Mesendoderm (in vitro differentiated cells): Measurements from ENCODE around the gene SORCS2.

Experiments
- DNase-seq: peaks from one replicate; pipeline ENCODE4 v3.0.0; 2013
- H2AK5ac ChIP-seq: 2 replicates; pipeline ENCODE4 v1.6.1; 2013; ENCODE audit warnings: low read length, inconsistent platforms
- H2BK120ac ChIP-seq: 2 replicates; pipeline ENCODE4 v1.6.1; 2013; ENCODE audit warnings: low read depth, mild to moderate bottlenecking, low read length, moderate library complexity, mixed read lengths
- H2BK15ac ChIP-seq: replicated peaks from 2 replicates; pipeline ENCODE4 v1.6.1; 2013; ENCODE audit warnings: low read depth, mild to moderate bottlenecking, moderate library complexity
- H2BK5ac ChIP-seq: 2 replicates; pipeline ENCODE4 v1.6.1; 2013; ENCODE audit warnings: low read length, inconsistent platforms
- H3K18ac ChIP-seq: 2 replicates; pipeline ENCODE4 v1.6.1; 2013; ENCODE audit warnings: mild to moderate bottlenecking, low read length, mixed read lengths
- H3K23ac ChIP-seq: one replicate; pipeline ENCODE4 v1.6.1; 2013; ENCODE audit warnings: low read length
- H3K27ac ChIP-seq: 2 replicates; pipeline ENCODE4 v1.5.1; 2013; ENCODE audit warnings: low read depth, mild to moderate bottlenecking, inconsistent platforms, low read length, moderate library complexity
- H3K27me3 ChIP-seq: 2 replicates; pipeline ENCODE4 v1.6.1; 2013; ENCODE audit warnings: low read length, control low read depth, mild to moderate bottlenecking, inconsistent platforms; ENCODE audit not compliant: insufficient read depth, poor library complexity
- H3K36me3 ChIP-seq: 2 replicates; pipeline ENCODE4 v1.6.1; 2013; ENCODE audit warnings: low read length, inconsistent platforms; ENCODE audit not compliant: control insufficient read depth, insufficient read depth
- H3K4ac ChIP-seq: one replicate; pipeline ENCODE4 v1.6.1; 2013; ENCODE audit warnings: low read depth, mild to moderate bottlenecking, low read length, moderate library complexity
- H3K4me1 ChIP-seq: 2 replicates; pipeline ENCODE4 v1.6.1; 2013; ENCODE audit warnings: low read depth, low read length, inconsistent platforms; ENCODE audit not compliant: control insufficient read depth
- H3K4me2 ChIP-seq: 2 replicates; pipeline ENCODE4 v1.6.1; 2013; ENCODE audit warnings: low read length
- H3K4me3 ChIP-seq: 2 replicates; pipeline ENCODE4 v1.5.1; 2013; ENCODE audit warnings: mild to moderate bottlenecking, low read length
- H3K56ac ChIP-seq: one replicate; pipeline ENCODE4 v1.6.1; 2013; ENCODE audit warnings: low read length
- H3K79me1 ChIP-seq: 2 replicates; pipeline ENCODE4 v1.6.1; 2013; ENCODE audit warnings: low read length, inconsistent platforms
- H3K79me2 ChIP-seq: 2 replicates; pipeline ENCODE4 v1.6.1; 2013; ENCODE audit warnings: mild to moderate bottlenecking, low read length; ENCODE audit not compliant: control insufficient read depth, insufficient read depth
- H3K9ac ChIP-seq: 2 replicates; pipeline ENCODE4 v1.6.1; 2013; ENCODE audit warnings: low read length, inconsistent platforms
- H4K5ac ChIP-seq: one replicate; pipeline ENCODE4 v1.6.1; 2013; ENCODE audit warnings: low read length
- H4K8ac ChIP-seq: one replicate; pipeline ENCODE4 v1.6.1; 2013; ENCODE audit warnings: low read depth, mild to moderate bottlenecking, control low read depth, low read length, moderate library complexity
- WGBS: extraction: QIAGEN DNeasy Blood & Tissue Kit; methylation state at CpG from one replicate; pipeline ENCODE4 v1.1.7; 2013; ENCODE audit warnings: low lambda C conversion rate, missing lambda C conversion rate; ENCODE audit not compliant: insufficient coverage; ENCODE audit errors: extremely low coverage; 5-methylcytosine and 5-hydroxymethylcytosine counted together

The SORCS2 gene

GRCh38 chr4:7740866-7741525 is 548.7 kb downstream of the SORCS2 start:
- DNase-seq: no peak
- no CpG with 5 or more reads among the region's 19 CpGs for WGBS
- Histone ChIP-seq H3K4me1 (no peaks in the 10 kb centered on the region), H3K79me1 (no peaks in the 10 kb centered on the region), H3K9ac (no peak overlapping the region), H4K5ac (no peak overlapping the region), H3K79me2 (no peaks in the 10 kb centered on the region), H4K8ac (no peak overlapping the region), H3K56ac (no peak overlapping the region), H2AK5ac (no peak overlapping the region), H2BK120ac (no peak overlapping the region), H3K23ac (no peak overlapping the region), H3K18ac (no peak overlapping the region), H3K27me3 (no peaks in the 10 kb centered on the region), H3K27ac (no peak overlapping the region), H3K4me2 (no peak overlapping the region), H2BK15ac (no peak overlapping the region), H3K36me3 (no peaks in the 10 kb centered on the region), H3K4ac (no peak overlapping the region), H3K4me3 (no peak overlapping the region), H2BK5ac (no peak overlapping the region)

GRCh38 chr4:7741946-7742806 is 549.8 kb downstream of the SORCS2 start:
- H2AK5ac ChIP-seq: no peak overlapping the region
- no peak overlapping the region for H3K56ac ChIP-seq
- no peak overlapping the region for H3K9ac ChIP-seq
- no peak overlapping the region for H4K8ac ChIP-seq
- no peaks in the 10 kb centered on the region for H3K79me2 ChIP-seq
- H2BK5ac ChIP-seq: no peak overlapping the region
- no peak overlapping the region for H2BK120ac ChIP-seq
- no peak overlapping the region for H2BK15ac ChIP-seq
- no peaks in the 10 kb centered on the region for H3K4me1 ChIP-seq
- no peak overlapping the region for H3K23ac ChIP-seq
- no peak overlapping the region for H3K4ac ChIP-seq
- H3K4me3 ChIP-seq: no peak overlapping the region
- WGBS: no CpG with 5 or more reads among the region's 18 CpGs
- DNase-seq: no peak
- H4K5ac ChIP-seq: no peak overlapping the region
- no peaks in the 10 kb centered on the region for H3K36me3 ChIP-seq
- H3K18ac ChIP-seq: no peak overlapping the region
- no peak overlapping the region for H3K27ac ChIP-seq
- H3K79me1 ChIP-seq: no peaks in the 10 kb centered on the region
- H3K4me2 ChIP-seq: no peak overlapping the region
- H3K27me3 ChIP-seq: no peaks in the 10 kb centered on the region

- Histone ChIP-seq H3K56ac (no peak overlapping the region), H2AK5ac (no peak overlapping the region), H3K4ac (no peak overlapping the region), H3K4me3 (no peak overlapping the region), H3K79me1 (no peaks in the 10 kb centered on the region), H3K23ac (no peak overlapping the region), H2BK15ac (no peak overlapping the region), H3K18ac (no peak overlapping the region), H3K4me1 (no peaks in the 10 kb centered on the region), H4K5ac (no peak overlapping the region), H3K79me2 (no peaks in the 10 kb centered on the region), H2BK120ac (no peak overlapping the region), H3K27me3 (no peaks in the 10 kb centered on the region), H3K4me2 (no peak overlapping the region), H3K36me3 (no peaks in the 10 kb centered on the region), H2BK5ac (no peak overlapping the region), H3K27ac (no peak overlapping the region), H3K9ac (no peak overlapping the region), H4K8ac (no peak overlapping the region)
- WGBS: no CpG with 5 or more reads among the region's 8 CpGs
- no peak for DNase-seq
Measured at GRCh38 chr4:7742807-7743280, 550.5 kb downstream of the SORCS2 start.

- Histone ChIP-seq H3K36me3 (no peaks in the 10 kb centered on the region), H4K5ac (no peak overlapping the region), H3K56ac (no peak overlapping the region), H3K79me2 (no peaks in the 10 kb centered on the region), H3K18ac (no peak overlapping the region), H3K4me3 (no peak overlapping the region), H2BK5ac (no peak overlapping the region), H3K23ac (no peak overlapping the region), H2BK15ac (no peak overlapping the region), H4K8ac (no peak overlapping the region), H3K9ac (no peak overlapping the region), H2BK120ac (no peak overlapping the region), H3K27ac (no peak overlapping the region), H3K79me1 (no peaks in the 10 kb centered on the region), H3K4me1 (no peaks in the 10 kb centered on the region), H3K27me3 (no peaks in the 10 kb centered on the region), H3K4ac (no peak overlapping the region), H3K4me2 (no peak overlapping the region), H2AK5ac (no peak overlapping the region)
- WGBS: no CpG with 5 or more reads among the region's 16 CpGs
- DNase-seq: no peak
Measured at GRCh38 chr4:7744142-7744804, 551.9 kb downstream of the SORCS2 start.

- no peak overlapping the region for H3K18ac ChIP-seq
- no peaks in the 10 kb centered on the region for H3K4me1 ChIP-seq
- no peak overlapping the region for H4K8ac ChIP-seq
- no peak overlapping the region for H2AK5ac ChIP-seq
- H3K27me3 ChIP-seq: no peaks in the 10 kb centered on the region
- no peak overlapping the region for H3K4me3 ChIP-seq
- H3K4ac ChIP-seq: no peak overlapping the region
- H3K9ac ChIP-seq: no peak overlapping the region
- no peak overlapping the region for H3K4me2 ChIP-seq
- no peaks in the 10 kb centered on the region for H3K79me1 ChIP-seq
- DNase-seq: no peak
- no peak overlapping the region for H4K5ac ChIP-seq
- no CpG with 5 or more reads among the region's 15 CpGs for WGBS
- H3K79me2 ChIP-seq: no peaks in the 10 kb centered on the region
- no peak overlapping the region for H3K27ac ChIP-seq
- no peak overlapping the region for H2BK120ac ChIP-seq
- H3K23ac ChIP-seq: no peak overlapping the region
- no peaks in the 10 kb centered on the region for H3K36me3 ChIP-seq
- no peak overlapping the region for H2BK15ac ChIP-seq
- H3K56ac ChIP-seq: no peak overlapping the region
- H2BK5ac ChIP-seq: no peak overlapping the region
Measured at GRCh38 chr4:7745301-7745885, 553.1 kb downstream of the SORCS2 start.
